GM23338 (cell line): Measurements from ENCODE around the gene ICAM2. TPM values are rescaled to one million over a fixed set of nuclear protein-coding genes. Genes with fewer than 3 reads are reported as not detected.

Experiments used
- EZH2 ChIP-seq: fragments of 200-600 bp; sonication (generic); IDR thresholded peaks from one replicate; pipeline ENCODE4 v1.8.0; 2017; ENCODE audit warnings: antibody characterized with exemption, mild to moderate bottlenecking, low read depth; ENCODE audit not compliant: unreplicated experiment
- EZH2phosphoT487 ChIP-seq: fragments of 200-600 bp; sonication (generic); IDR thresholded peaks from one replicate; pipeline ENCODE4 v1.8.1; 2018; ENCODE audit warnings: antibody characterized with exemption; ENCODE audit not compliant: unreplicated experiment
- JUNB ChIP-seq: IDR thresholded peaks from one replicate; pipeline ENCODE4 v1.6.1; 2016; ENCODE audit warnings: antibody characterized with exemption; ENCODE audit not compliant: unreplicated experiment
- NANOG ChIP-seq: IDR thresholded peaks from 2 replicates; pipeline ENCODE4 v1.6.1; 2016; ENCODE audit warnings: antibody characterized with exemption, borderline replicate concordance
- REST ChIP-seq: IDR thresholded peaks from one replicate; pipeline ENCODE4 v1.6.1; 2018; ENCODE audit warnings: antibody characterized with exemption; ENCODE audit not compliant: unreplicated experiment
- polyA plus RNA-seq: library from polyadenylated mRNA; unstranded; fragments of >200 nt; fragmentation: Nextera tagmentation; extraction: Ambion mirVana; gene quantifications from 2 replicates; pipeline ENCODE4 v1.2.1, GENCODE V29; 2016
- total RNA-seq: library from RNA; depleted of rRNA; stranded (reverse); fragments of >200 nt; shearing (Covaris generic); gene quantifications from 2 replicates; pipeline ENCODE4 v1.2.3, GENCODE V29; 2014
- TF ChIP-seq, protein P1 (sequence below): fragments of 250-450 bp; sonication (Bioruptor Pico); IDR thresholded peaks from 2 replicates; pipeline ENCODE4 v1.5.0; 2020; ENCODE audit warnings: mild to moderate bottlenecking, moderate library complexity

ICAM2 gene
- total and polyA plus RNA-seq, 2 experiments from 2014 or later: 0.31 to 0.86 TPM

DNA sequence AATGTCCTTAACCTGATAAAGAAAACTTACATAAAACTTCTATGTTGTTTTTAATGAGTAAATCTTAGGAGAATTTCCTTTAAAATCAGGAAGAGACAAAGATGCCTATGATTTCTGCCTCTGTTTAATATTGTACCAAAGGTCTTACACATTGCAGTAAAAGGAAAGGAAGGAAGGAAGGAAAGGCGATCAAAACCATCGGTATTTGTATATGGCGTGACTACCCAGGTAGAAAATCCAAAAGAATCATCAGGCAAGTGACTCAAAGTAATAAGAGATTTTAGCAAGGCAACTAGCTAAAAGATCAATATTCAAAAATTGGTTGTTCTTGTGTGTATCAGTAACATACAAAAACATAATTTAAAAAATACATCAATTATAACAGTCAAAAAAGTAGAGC, 3.5 kb downstream of the ICAM2 start (continued):
- TF ChIP-seq, protein P1, sequence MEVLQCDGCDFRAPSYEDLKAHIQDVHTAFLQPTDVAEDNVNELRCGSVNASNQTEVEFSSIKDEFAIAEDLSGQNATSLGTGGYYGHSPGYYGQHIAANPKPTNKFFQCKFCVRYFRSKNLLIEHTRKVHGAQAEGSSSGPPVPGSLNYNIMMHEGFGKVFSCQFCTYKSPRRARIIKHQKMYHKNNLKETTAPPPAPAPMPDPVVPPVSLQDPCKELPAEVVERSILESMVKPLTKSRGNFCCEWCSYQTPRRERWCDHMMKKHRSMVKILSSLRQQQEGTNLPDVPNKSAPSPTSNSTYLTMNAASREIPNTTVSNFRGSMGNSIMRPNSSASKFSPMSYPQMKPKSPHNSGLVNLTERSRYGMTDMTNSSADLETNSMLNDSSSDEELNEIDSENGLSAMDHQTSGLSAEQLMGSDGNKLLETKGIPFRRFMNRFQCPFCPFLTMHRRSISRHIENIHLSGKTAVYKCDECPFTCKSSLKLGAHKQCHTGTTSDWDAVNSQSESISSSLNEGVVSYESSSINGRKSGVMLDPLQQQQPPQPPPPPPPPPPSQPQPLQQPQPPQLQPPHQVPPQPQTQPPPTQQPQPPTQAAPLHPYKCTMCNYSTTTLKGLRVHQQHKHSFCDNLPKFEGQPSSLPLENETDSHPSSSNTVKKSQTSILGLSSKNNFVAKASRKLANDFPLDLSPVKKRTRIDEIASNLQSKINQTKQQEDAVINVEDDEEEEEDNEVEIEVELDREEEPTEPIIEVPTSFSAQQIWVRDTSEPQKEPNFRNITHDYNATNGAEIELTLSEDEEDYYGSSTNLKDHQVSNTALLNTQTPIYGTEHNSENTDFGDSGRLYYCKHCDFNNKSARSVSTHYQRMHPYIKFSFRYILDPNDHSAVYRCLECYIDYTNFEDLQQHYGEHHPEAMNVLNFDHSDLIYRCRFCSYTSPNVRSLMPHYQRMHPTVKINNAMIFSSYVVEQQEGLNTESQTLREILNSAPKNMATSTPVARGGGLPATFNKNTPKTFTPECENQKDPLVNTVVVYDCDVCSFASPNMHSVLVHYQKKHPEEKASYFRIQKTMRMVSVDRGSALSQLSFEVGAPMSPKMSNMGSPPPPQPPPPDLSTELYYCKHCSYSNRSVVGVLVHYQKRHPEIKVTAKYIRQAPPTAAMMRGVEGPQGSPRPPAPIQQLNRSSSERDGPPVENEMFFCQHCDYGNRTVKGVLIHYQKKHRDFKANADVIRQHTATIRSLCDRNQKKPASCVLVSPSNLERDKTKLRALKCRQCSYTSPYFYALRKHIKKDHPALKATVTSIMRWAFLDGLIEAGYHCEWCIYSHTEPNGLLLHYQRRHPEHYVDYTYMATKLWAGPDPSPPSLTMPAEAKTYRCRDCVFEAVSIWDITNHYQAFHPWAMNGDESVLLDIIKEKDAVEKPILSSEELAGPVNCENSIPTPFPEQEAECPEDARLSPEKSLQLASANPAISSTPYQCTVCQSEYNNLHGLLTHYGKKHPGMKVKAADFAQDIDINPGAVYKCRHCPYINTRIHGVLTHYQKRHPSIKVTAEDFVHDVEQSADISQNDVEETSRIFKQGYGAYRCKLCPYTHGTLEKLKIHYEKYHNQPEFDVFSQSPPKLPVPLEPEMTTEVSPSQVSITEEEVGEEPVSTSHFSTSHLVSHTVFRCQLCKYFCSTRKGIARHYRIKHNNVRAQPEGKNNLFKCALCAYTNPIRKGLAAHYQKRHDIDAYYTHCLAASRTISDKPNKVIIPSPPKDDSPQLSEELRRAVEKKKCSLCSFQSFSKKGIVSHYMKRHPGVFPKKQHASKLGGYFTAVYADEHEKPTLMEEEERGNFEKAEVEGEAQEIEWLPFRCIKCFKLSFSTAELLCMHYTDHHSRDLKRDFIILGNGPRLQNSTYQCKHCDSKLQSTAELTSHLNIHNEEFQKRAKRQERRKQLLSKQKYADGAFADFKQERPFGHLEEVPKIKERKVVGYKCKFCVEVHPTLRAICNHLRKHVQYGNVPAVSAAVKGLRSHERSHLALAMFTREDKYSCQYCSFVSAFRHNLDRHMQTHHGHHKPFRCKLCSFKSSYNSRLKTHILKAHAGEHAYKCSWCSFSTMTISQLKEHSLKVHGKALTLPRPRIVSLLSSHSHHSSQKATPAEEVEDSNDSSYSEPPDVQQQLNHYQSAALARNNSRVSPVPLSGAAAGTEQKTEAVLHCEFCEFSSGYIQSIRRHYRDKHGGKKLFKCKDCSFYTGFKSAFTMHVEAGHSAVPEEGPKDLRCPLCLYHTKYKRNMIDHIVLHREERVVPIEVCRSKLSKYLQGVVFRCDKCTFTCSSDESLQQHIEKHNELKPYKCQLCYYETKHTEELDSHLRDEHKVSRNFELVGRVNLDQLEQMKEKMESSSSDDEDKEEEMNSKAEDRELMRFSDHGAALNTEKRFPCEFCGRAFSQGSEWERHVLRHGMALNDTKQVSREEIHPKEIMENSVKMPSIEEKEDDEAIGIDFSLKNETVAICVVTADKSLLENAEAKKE (CRISPR knock-in tag): no peak
- TF ChIP-seq NANOG (no peak), EZH2phosphoT487 (no peak), EZH2 (no peak), REST (no peak), JUNB (no peak)
